Spleen (tissue), 3 donors: Measurements from ENCODE around the gene KIF18B.

Experiments
- POLR2A ChIP-seq, 3 donors: fragments of 450-650 bp; IDR thresholded peaks; one replicate each; pipeline ENCODE4 v1.5.1; 2017; ENCODE audit warnings: antibody characterized with exemption in 3 of 3, mild to moderate bottlenecking in 1 of 3
- POLR2AphosphoS5 ChIP-seq, 3 donors: sonication (generic); formaldehyde crosslinking; IDR thresholded peaks; one replicate each; pipeline ENCODE4 v1.5.1; 2017; ENCODE audit warnings: antibody characterized with exemption in 3 of 3

DNA sequence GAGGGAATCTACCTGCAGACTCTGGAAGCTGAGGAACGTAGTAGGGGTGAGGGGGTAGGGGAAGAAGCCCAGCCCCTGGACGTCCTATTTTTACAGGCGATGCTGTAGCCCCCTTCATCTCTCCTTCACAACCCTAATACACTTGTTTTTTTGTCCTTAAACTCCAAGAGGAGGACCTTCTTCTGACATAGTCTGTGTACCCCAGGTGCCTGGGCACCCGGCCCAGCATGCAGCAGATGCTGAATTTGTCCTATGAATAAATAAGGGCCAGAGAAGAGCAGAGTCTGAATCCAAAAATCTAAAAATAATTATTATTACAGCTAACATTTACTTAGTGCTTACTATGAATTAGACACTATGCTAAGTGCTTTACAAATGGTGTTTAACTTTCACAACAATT, 5.1 kb downstream of the KIF18B start:
- no peak for TF ChIP-seq POLR2AphosphoS5 (IDR thresholded peaks at IDR 0.05)
- no peak for TF ChIP-seq POLR2A (IDR thresholded peaks at IDR 0.05)
